Sigmoid colon (tissue), 7 donors: ENCODE results near the gene NKAPL. TPM values are rescaled to one million over a fixed set of nuclear protein-coding genes. Genes with fewer than 3 reads are reported as not detected.
"Not testable (repeated sequence)": the region's sequence is repeated elsewhere in the genome, so short reads cannot be mapped to it uniquely, and the experiment has no call there.

ENCODE experiments used
- DNase-seq: peaks from one replicate; pipeline ENCODE4 v3.0.0-alpha.2; 2019
- H3K27ac ChIP-seq, 4 donors: fragments of 200-600 bp; sonication (generic); one replicate each; pipeline ENCODE4 v1.5.1; 2016 to 2019; ENCODE audit warnings: mild to moderate bottlenecking in 1 of 4
- H3K27me3 ChIP-seq, 3 donors: fragments of 200-600 bp; sonication (generic); one replicate each; pipeline ENCODE4 v1.5.1; 2019; ENCODE audit warnings: mild to moderate bottlenecking in 1 of 3
- H3K36me3 ChIP-seq, 4 donors: fragments of 200-600 bp; sonication (generic); one replicate each; pipeline ENCODE4 v1.5.1; 2016 to 2019
- H3K4me1 ChIP-seq, 4 donors: fragments of 200-600 bp; sonication (generic); one replicate each; pipeline ENCODE4 v1.5.1; 2017 to 2019
- H3K4me3 ChIP-seq, 4 donors: fragments of 200-600 bp; sonication (generic); one replicate each; pipeline ENCODE4 v1.5.1; 2017 to 2019; ENCODE audit warnings: mild to moderate bottlenecking in 2 of 4, moderate library complexity in 1 of 4
- H3K9me3 ChIP-seq, 4 donors: fragments of 200-600 bp in 3 of 4; sonication (generic) in 3 of 4; one replicate each; pipeline versions ENCODE4 v1.5.1 to v1.6.1; 2013 to 2019
- EP300 ChIP-seq, 4 donors: sonication (generic); formaldehyde crosslinking; IDR thresholded peaks; one replicate each; pipeline ENCODE4 v1.6.1; 2017; ENCODE audit warnings: antibody characterized with exemption in 4 of 4
- POLR2A ChIP-seq, 2 donors: fragments of 450-650 bp; IDR thresholded peaks; one replicate each; pipeline ENCODE4 v1.6.1; 2016; ENCODE audit warnings: antibody characterized with exemption in 2 of 2, mild to moderate bottlenecking in 2 of 2, moderate library complexity in 2 of 2
- POLR2AphosphoS5 ChIP-seq, 4 donors: sonication (generic); formaldehyde crosslinking; IDR thresholded peaks; one replicate each; pipeline ENCODE4 v1.6.1; 2017; ENCODE audit warnings: antibody characterized with exemption in 4 of 4
- WGBS, 2 donors: extraction: QIAGEN DNeasy Blood & Tissue Kit; methylation state at CpG; one replicate each; pipeline ENCODE4 v1.1.7; 2013; 5-methylcytosine and 5-hydroxymethylcytosine counted together
- intact Hi-C: fragments of 100-400 bp; cut with DNase I; formaldehyde crosslinking; loops from one replicate; pipeline ENCODE4 v1.15.1; 2023
- polyA plus RNA-seq, 3 donors: library from polyadenylated mRNA; stranded (reverse); fragments of 200-250 nt; gene quantifications; one replicate each; pipeline ENCODE4 v1.2.3, GENCODE V29; 2013
- total RNA-seq, 4 donors: library from RNA; depleted of rRNA; stranded (reverse); fragments of >200 nt; gene quantifications; one replicate each; pipeline ENCODE4 v1.1.0, GENCODE V29; 2016
- TF ChIP-seq, protein P1 (sequence below), 4 experiments: fragments of 450-650 bp in 3 of 4; fragments of 200-600 bp in 1 of 4; IDR thresholded peaks; one replicate each; pipeline ENCODE4 v1.5.1; 2016 to 2019; ENCODE audit warnings: antibody characterized with exemption in 4 of 4, mild to moderate bottlenecking in 3 of 4, moderate library complexity in 2 of 4
- donor health status: healthy with polysubstance abuse.
- donor health status: Bipolar disorder and iron deficiency.
- donor health status: healthy.

The NKAPL gene
- total and polyA plus RNA-seq, 7 donors = 0.55 to 7.5 (median 2.7) TPM; not detected in 1

DNA sequence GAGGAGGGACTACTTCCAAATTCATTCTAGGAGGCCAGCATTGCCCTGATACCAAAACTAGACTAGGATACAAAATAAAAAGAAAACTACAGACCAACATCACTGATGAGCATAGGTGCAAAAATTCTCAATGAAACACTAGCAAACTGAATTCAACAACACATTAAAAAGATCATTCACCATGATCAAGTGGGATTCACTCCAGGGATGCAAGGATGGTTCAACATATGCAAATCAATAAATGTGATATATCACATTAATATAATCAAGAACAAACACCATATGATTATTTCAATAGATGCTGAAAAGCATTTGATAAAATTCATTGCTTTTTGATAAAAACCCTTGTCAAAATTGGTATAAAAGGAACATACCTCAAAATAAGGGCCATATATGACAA lies 32.5 kb downstream of the NKAPL start:
- TF ChIP-seq POLR2AphosphoS5 (IDR thresholded peaks at IDR 0.05) = no peak
- TF ChIP-seq EP300 (IDR thresholded peaks at IDR 0.05) = no peak

DNA sequence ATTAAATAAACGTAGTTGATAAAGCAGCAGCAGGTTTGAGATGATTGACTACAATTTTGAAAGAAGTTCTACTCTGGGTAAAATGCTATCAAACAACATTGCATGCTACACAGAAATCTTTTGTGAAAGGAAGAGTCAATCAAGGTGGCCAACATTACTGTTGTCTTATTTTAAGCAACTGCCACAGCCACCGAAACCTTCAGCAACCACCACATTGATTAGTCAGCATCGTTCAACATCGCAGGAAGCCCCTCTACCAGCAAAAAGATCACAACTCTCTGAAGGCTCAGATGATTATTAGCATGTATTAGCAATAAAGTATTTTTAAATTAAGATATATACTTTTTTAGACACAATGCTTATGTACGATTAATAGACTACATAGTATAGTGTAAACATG lies 36.2 kb downstream of the NKAPL start:
- no peak overlapping the region for H3K27ac ChIP-seq
- TF ChIP-seq POLR2A (IDR thresholded peaks at IDR 0.05) (no peak), POLR2AphosphoS5 (IDR thresholded peaks at IDR 0.05) (no peak), EP300 (IDR thresholded peaks at IDR 0.05) (no peak)
- TF ChIP-seq, protein P1, sequence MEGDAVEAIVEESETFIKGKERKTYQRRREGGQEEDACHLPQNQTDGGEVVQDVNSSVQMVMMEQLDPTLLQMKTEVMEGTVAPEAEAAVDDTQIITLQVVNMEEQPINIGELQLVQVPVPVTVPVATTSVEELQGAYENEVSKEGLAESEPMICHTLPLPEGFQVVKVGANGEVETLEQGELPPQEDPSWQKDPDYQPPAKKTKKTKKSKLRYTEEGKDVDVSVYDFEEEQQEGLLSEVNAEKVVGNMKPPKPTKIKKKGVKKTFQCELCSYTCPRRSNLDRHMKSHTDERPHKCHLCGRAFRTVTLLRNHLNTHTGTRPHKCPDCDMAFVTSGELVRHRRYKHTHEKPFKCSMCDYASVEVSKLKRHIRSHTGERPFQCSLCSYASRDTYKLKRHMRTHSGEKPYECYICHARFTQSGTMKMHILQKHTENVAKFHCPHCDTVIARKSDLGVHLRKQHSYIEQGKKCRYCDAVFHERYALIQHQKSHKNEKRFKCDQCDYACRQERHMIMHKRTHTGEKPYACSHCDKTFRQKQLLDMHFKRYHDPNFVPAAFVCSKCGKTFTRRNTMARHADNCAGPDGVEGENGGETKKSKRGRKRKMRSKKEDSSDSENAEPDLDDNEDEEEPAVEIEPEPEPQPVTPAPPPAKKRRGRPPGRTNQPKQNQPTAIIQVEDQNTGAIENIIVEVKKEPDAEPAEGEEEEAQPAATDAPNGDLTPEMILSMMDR (IDR thresholded peaks at IDR 0.05) = no peak
- no peaks in the 10 kb centered on the region for H3K27me3 ChIP-seq
- no peaks in the 10 kb centered on the region for H3K4me1 ChIP-seq
- no peaks in the 10 kb centered on the region for H3K9me3 ChIP-seq
- no peak overlapping the region for H3K4me3 ChIP-seq
- DNase-seq = no peak
- intact Hi-C loops = no loop called here
- WGBS, 2 donors = 93 to 95% methylated on average over 5 of the region's 5 CpGs
- peaks cover 0 to 56% (median 5%) of the 10 kb centered on the region in 4 donors for H3K36me3 ChIP-seq

More for the DNA sequence above, 32.5 kb downstream of the NKAPL start:
- Histone ChIP-seq H3K9me3 (no peaks in the 10 kb centered on the region), H3K27me3 (no peaks in the 10 kb centered on the region), H3K4me1 (no peaks in the 10 kb centered on the region), H3K27ac (no peak overlapping the region), H3K4me3 (no peak overlapping the region), H3K36me3 (peaks cover 4 to 58% (median 12%) of the 10 kb centered on the region in 4 donors)
- intact Hi-C loops = no loop called here
- no peak for DNase-seq

DNA sequence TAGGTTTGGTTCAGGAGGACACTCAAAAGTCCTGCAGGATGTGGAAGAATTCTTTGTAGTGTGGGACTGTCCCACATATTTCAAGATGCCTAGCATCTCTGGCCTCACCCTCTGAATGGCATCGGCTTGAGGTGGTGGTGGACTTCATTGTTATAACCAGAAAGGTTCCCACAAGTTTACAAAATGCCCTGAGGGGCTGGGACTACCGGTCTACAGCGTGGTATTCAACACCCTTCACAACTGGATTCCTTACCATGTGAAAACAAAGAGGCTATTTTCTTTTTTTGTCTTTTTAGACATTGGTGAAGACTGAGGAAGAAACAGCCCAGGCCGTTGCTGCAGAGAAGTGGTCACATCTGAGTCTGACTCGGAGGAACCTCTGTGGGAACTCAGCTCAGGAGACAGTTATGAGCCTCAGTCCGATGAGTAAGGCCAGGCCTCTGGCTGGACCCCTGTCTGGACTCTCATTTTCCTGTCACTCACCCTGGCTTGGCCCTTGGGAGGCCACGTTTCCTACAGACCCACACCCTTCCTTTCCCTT lies 37.5 kb downstream of the NKAPL start:
- no peak overlapping the region for H3K4me3 ChIP-seq
- no peak for DNase-seq
- TF ChIP-seq EP300 (IDR thresholded peaks at IDR 0.05) = no peak
- TF ChIP-seq, protein P1 (IDR thresholded peaks at IDR 0.05) = no peak
- no peak for TF ChIP-seq POLR2AphosphoS5 (IDR thresholded peaks at IDR 0.05)
- TF ChIP-seq POLR2A (IDR thresholded peaks at IDR 0.05) = no peak
- peaks cover 0 to 62% (median 9%) of the 10 kb centered on the region in 4 donors for H3K36me3 ChIP-seq
- H3K9me3 ChIP-seq = no peaks in the 10 kb centered on the region
- no peaks in the 10 kb centered on the region for H3K27me3 ChIP-seq
- 93 to 94% methylated on average over 7 of the region's 7 CpGs for WGBS, 2 donors
- intact Hi-C loops = no loop called here
- no peak overlapping the region for H3K27ac ChIP-seq
- no peaks in the 10 kb centered on the region for H3K4me1 ChIP-seq

DNA sequence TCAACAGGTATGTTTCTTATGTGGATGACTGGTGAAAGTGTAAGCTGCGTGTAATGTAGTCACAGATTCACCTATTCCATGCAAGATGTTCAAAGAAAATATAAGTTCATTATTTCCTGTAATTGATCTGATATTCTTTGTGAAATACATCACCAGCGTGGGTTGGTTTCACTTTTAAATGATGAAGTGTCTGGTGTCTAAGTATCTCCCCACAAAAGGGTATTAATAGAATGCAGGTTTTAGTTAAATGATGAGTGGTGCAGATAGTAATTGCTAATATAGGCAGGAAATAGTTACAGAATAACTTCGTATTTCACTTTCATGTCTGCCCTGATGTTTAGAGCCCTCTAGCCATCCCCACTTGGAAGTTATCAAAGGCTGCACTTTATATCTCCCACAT lies 44.5 kb downstream of the NKAPL start:
- H3K9me3 ChIP-seq = no peaks in the 10 kb centered on the region
- no peaks in the 10 kb centered on the region for H3K27me3 ChIP-seq
- peaks cover 0 to 37% (median 6%) of the 10 kb centered on the region in 4 donors for H3K36me3 ChIP-seq
- H3K27ac ChIP-seq = no peak overlapping the region
- no peak overlapping the region for H3K4me3 ChIP-seq
- intact Hi-C loops = no loop called here
- 75 to 86% methylated on average over 3 of the region's 3 CpGs for WGBS, 2 donors
- no peaks in the 10 kb centered on the region for H3K4me1 ChIP-seq
- no peak for TF ChIP-seq POLR2AphosphoS5 (IDR thresholded peaks at IDR 0.05)
- no peak for TF ChIP-seq EP300 (IDR thresholded peaks at IDR 0.05)
- TF ChIP-seq, protein P1 (IDR thresholded peaks at IDR 0.05) = no peak
- no peak for TF ChIP-seq POLR2A (IDR thresholded peaks at IDR 0.05)
- no peak for DNase-seq

DNA sequence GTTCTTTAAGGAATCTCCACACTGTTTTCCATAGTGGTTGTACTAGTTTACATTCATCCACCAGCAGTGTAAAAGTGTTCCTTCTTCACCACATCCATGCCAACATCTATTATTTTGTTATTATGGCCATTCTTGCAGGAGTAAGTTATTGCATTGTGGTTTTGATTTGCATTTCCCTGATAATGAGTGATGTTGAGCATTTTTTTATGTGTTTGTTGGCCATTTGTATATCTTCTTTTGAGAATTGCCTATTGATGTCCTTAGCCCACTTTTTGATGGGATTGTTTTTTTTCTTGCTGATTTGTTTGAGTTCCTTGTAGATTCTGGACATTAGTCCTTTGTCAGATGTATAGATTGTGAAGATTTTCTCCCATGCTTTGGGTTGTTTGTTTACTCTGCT lies 47.3 kb downstream of the NKAPL start:
- H3K27ac ChIP-seq, H3K4me1 ChIP-seq, H3K4me3 ChIP-seq, DNase-seq, intact Hi-C loops, H3K27me3 ChIP-seq, H3K9me3 ChIP-seq: not testable (repeated sequence)
- H3K36me3 ChIP-seq = peaks cover 0 to 13% (median 0%) of the 10 kb centered on the region in 4 donors

Other genes starting within 250 kb of the NKAPL start
- gene ZNF165, start 178.7 kb upstream of the NKAPL start, total RNA-seq = 1 to 10 TPM in 2 of 4 donors, under 1 TPM in 2; 0.28 to 1.8 (median 1.0) TPM
- gene ZNF165, start 178.7 kb upstream of the NKAPL start, polyA plus RNA-seq = 1 to 10 TPM; 3.0 to 4.1 (median 3.0) TPM
- 1 to 10 TPM; 1.4 to 7.5 (median 6.8) TPM for gene ZSCAN16, start 134.7 kb upstream of the NKAPL start, total RNA-seq
- 1 to 10 TPM; 7.8 to 8.3 (median 8.1) TPM for gene ZSCAN16, start 134.7 kb upstream of the NKAPL start, polyA plus RNA-seq
- gene ZKSCAN8, start 117.4 kb upstream of the NKAPL start, total RNA-seq = 10 to 100 TPM; 20.7 to 24.9 (median 22.6) TPM
- gene ZKSCAN8, start 117.4 kb upstream of the NKAPL start, polyA plus RNA-seq = 1 to 10 TPM; 1.6 to 4.7 (median 1.8) TPM
- gene ZSCAN9, start 34.0 kb upstream of the NKAPL start, total RNA-seq = 10 to 100 TPM; 14.0 to 15.1 (median 14.8) TPM
- gene ZSCAN9, start 34.0 kb upstream of the NKAPL start, polyA plus RNA-seq = 1 to 10 TPM; 1.8 to 6.2 (median 3.6) TPM
- gene ZKSCAN4, start 7.0 kb upstream of the NKAPL start, total RNA-seq = 1 to 10 TPM; 1.5 to 6.1 (median 4.7) TPM
- gene ZKSCAN4, start 7.0 kb upstream of the NKAPL start, polyA plus RNA-seq = 1 to 10 TPM; 1.8 to 3.1 (median 2.3) TPM
- gene ZSCAN26, start 7.8 kb downstream of the NKAPL start, total RNA-seq = 10 to 100 TPM; 25.5 to 29.4 (median 27.6) TPM
- 1 to 10 TPM; 2.8 to 6.3 (median 6.0) TPM for gene ZSCAN26, start 7.8 kb downstream of the NKAPL start, polyA plus RNA-seq
- gene PGBD1, start 22.3 kb downstream of the NKAPL start, total RNA-seq = 10 to 100 TPM in 2 of 4 donors, 1 to 10 TPM in 2; 5.4 to 11.4 (median 9.2) TPM
- 1 to 10 TPM in 2 of 3 donors, under 1 TPM in 1; 0.92 to 1.3 (median 1.2) TPM for gene PGBD1, start 22.3 kb downstream of the NKAPL start, polyA plus RNA-seq
- gene ZSCAN31, start 76.9 kb downstream of the NKAPL start, total RNA-seq = 10 to 100 TPM; 22.8 to 41.7 (median 30.8) TPM
- gene ZSCAN31, start 76.9 kb downstream of the NKAPL start, polyA plus RNA-seq = 1 to 10 TPM; 3.6 to 8.8 (median 7.8) TPM
- gene ZKSCAN3, start 90.7 kb downstream of the NKAPL start, total RNA-seq = 1 to 10 TPM; 5.4 to 9.1 (median 5.8) TPM
- gene ZKSCAN3, start 90.7 kb downstream of the NKAPL start, polyA plus RNA-seq = 1 to 10 TPM in 2 of 3 donors, under 1 TPM in 1; 0.92 to 1.8 (median 1.2) TPM
- 1 to 10 TPM; 6.1 to 7.5 (median 6.8) TPM for gene ZSCAN12, start 140.4 kb downstream of the NKAPL start, total RNA-seq
- 1 to 10 TPM; 1.4 to 2.8 (median 2.4) TPM for gene ZSCAN12, start 140.4 kb downstream of the NKAPL start, polyA plus RNA-seq
- gene ZSCAN23, start 184.2 kb downstream of the NKAPL start, total RNA-seq = 1 to 10 TPM; 1.8 to 3.9 (median 2.5) TPM
- 1 to 10 TPM in 1 of 3 donors, under 1 TPM in 1, not detected in 1; 0.79 to 4.2 TPM for gene ZSCAN23, start 184.2 kb downstream of the NKAPL start, polyA plus RNA-seq